HepG2 (cell line): Measurements from ENCODE around the gene CACTIN. TPM values are rescaled to one million over a fixed set of nuclear protein-coding genes. Genes with fewer than 3 reads are reported as not detected.

Source experiments
- CCAR2 ChIP-seq: fragments of 200-400 bp; formaldehyde crosslinking; optimal IDR thresholded peaks from 2 replicates; pipeline ENCODE3; 2018; ENCODE audit warnings: low read depth, mild to moderate bottlenecking, low read length, moderate library complexity
- CEBPG ChIP-seq: IDR thresholded peaks from 2 replicates; pipeline ENCODE4 v1.6.1; 2016
- CREM ChIP-seq, 2 experiments: sonication (generic) in 1 of 2; formaldehyde crosslinking in 1 of 2; IDR thresholded peaks; 2 replicates each; pipeline versions ENCODE4 v1.4.0 to v1.6.1; 2016 to 2020; ENCODE audit warnings: antibody characterized with exemption in 1 of 2, mild to moderate bottlenecking in 1 of 2, missing genetic modification reagents in 1 of 2
- HNRNPH1 ChIP-seq: fragments of 200-400 bp; formaldehyde crosslinking; optimal IDR thresholded peaks from 2 replicates; pipeline ENCODE3; 2017; ENCODE audit warnings: mild to moderate bottlenecking, low read depth, low read length
- IRX3 ChIP-seq: sonication (generic); formaldehyde crosslinking; IDR thresholded peaks from 2 replicates; pipeline ENCODE4 v1.8.1; 2023; ENCODE audit warnings: mild to moderate bottlenecking, low read depth, missing genetic modification reagents, borderline replicate concordance
- ISX ChIP-seq: sonication (generic); formaldehyde crosslinking; conservative IDR thresholded peaks from 2 replicates; pipeline ENCODE4 v1.5.0; 2020; ENCODE audit warnings: missing genetic modification reagents
- KDM6A ChIP-seq: IDR thresholded peaks from 2 replicates; pipeline ENCODE4 v1.6.1; 2016; ENCODE audit warnings: low read depth
- MZF1 ChIP-seq: sonication (generic); formaldehyde crosslinking; IDR thresholded peaks from 2 replicates; pipeline ENCODE4 v1.8.1; 2023; ENCODE audit warnings: mild to moderate bottlenecking, missing genetic modification reagents, borderline replicate concordance
- NONO ChIP-seq, 2 experiments: fragments of 450-650 bp in 1 of 2; sonication (generic) in 1 of 2; formaldehyde crosslinking in 1 of 2; IDR thresholded peaks in 1 of 2; conservative IDR thresholded peaks in 1 of 2; 2 replicates each; pipeline versions ENCODE4 v1.6.1 to v1.8.0; 2017 to 2022; ENCODE audit warnings: mild to moderate bottlenecking in 1 of 2, missing genetic modification reagents in 1 of 2, moderate library complexity in 1 of 2
- SP2 ChIP-seq: sonication (generic); formaldehyde crosslinking; IDR thresholded peaks from 2 replicates; pipeline ENCODE4 v1.5.1; 2020; ENCODE audit warnings: mild to moderate bottlenecking, missing genetic modification reagents
- ZBED4 ChIP-seq: sonication (generic); formaldehyde crosslinking; IDR thresholded peaks from 2 replicates; pipeline ENCODE4 v1.4.0; 2020; ENCODE audit warnings: missing genetic modification reagents, borderline replicate concordance
- ZMAT3 ChIP-seq: sonication (generic); formaldehyde crosslinking; conservative IDR thresholded peaks from 2 replicates; pipeline ENCODE4 v1.7.0; 2021; ENCODE audit warnings: missing genetic modification reagents
- ZNF180 ChIP-seq: sonication (generic); formaldehyde crosslinking; IDR thresholded peaks from 2 replicates; pipeline ENCODE4 v1.4.0; 2020; ENCODE audit warnings: low read depth, missing genetic modification reagents, borderline replicate concordance
- ZNF432 ChIP-seq: sonication (generic); formaldehyde crosslinking; IDR thresholded peaks from 2 replicates; pipeline ENCODE4 v1.5.0; 2020; ENCODE audit warnings: missing genetic modification reagents, mild to moderate bottlenecking, borderline replicate concordance
- ZNF550 ChIP-seq: sonication (generic); formaldehyde crosslinking; IDR thresholded peaks from 2 replicates; pipeline ENCODE4 v1.4.0; 2020; ENCODE audit warnings: mild to moderate bottlenecking, missing genetic modification reagents, borderline replicate concordance
- ZNF562 ChIP-seq: sonication (generic); formaldehyde crosslinking; IDR thresholded peaks from 2 replicates; pipeline ENCODE4 v1.8.0; 2022; ENCODE audit warnings: missing genetic modification reagents, borderline replicate concordance
- ZNF567 ChIP-seq: sonication (generic); formaldehyde crosslinking; IDR thresholded peaks from 2 replicates; pipeline ENCODE4 v1.8.1; 2023; ENCODE audit warnings: mild to moderate bottlenecking, missing genetic modification reagents, borderline replicate concordance
- ZNF616 ChIP-seq: sonication (generic); formaldehyde crosslinking; IDR thresholded peaks from 2 replicates; pipeline ENCODE4 v1.5.0; 2020; ENCODE audit warnings: low read depth, mild to moderate bottlenecking, missing genetic modification reagents
- ZNF652 ChIP-seq: IDR thresholded peaks from 2 replicates; pipeline ENCODE4 v1.6.1; 2016; ENCODE audit warnings: low read depth, borderline replicate concordance
- ZNF777 ChIP-seq: sonication (generic); formaldehyde crosslinking; IDR thresholded peaks from 2 replicates; pipeline ENCODE4 v1.4.0; 2020; ENCODE audit warnings: missing genetic modification reagents
- polyA plus RNA-seq, 8 experiments: library from polyadenylated mRNA; depleted of rRNA in 3 of 8; stranded (reverse) in 7 of 8; unstranded in 1 of 8; fragments of >200 nt; fragmentation: Illumina TruSeq in 4 of 8; extraction: Trizol in 4 of 8; gene quantifications; 2 replicates each; pipeline versions ENCODE4 v1.2.1 to v1.2.3, GENCODE V29; 2011 to 2016; ENCODE audit warnings: low read depth in 4 of 8, missing spikeins in 1 of 8, mixed read lengths in 1 of 8; ENCODE audit not compliant: insufficient read depth in 1 of 8
- total RNA-seq, 5 experiments: library from RNA; depleted of rRNA; stranded (reverse); fragments of >200 nt; fragmentation: Illumina TruSeq; extraction: Trizol; gene quantifications; 2 replicates each; pipeline ENCODE4 v1.2.3, GENCODE V29; 2016; ENCODE audit warnings: low read depth in 1 of 5
- TF ChIP-seq, protein P1 (sequence below): IDR thresholded peaks from 2 replicates; pipeline ENCODE4 v1.6.1; 2016; ENCODE audit warnings: mild to moderate bottlenecking
- TF ChIP-seq, protein P2 (sequence below): sonication (generic); formaldehyde crosslinking; IDR thresholded peaks from 2 replicates; pipeline ENCODE4 v1.8.1; 2023; ENCODE audit warnings: mild to moderate bottlenecking, missing genetic modification reagents

CACTIN gene
- total and polyA plus RNA-seq, 2 of the 13 experiments (the other 11 are each of a cell fraction or from before 2014, with no cell fraction given): 10.0 to 16.6 TPM

DNA sequence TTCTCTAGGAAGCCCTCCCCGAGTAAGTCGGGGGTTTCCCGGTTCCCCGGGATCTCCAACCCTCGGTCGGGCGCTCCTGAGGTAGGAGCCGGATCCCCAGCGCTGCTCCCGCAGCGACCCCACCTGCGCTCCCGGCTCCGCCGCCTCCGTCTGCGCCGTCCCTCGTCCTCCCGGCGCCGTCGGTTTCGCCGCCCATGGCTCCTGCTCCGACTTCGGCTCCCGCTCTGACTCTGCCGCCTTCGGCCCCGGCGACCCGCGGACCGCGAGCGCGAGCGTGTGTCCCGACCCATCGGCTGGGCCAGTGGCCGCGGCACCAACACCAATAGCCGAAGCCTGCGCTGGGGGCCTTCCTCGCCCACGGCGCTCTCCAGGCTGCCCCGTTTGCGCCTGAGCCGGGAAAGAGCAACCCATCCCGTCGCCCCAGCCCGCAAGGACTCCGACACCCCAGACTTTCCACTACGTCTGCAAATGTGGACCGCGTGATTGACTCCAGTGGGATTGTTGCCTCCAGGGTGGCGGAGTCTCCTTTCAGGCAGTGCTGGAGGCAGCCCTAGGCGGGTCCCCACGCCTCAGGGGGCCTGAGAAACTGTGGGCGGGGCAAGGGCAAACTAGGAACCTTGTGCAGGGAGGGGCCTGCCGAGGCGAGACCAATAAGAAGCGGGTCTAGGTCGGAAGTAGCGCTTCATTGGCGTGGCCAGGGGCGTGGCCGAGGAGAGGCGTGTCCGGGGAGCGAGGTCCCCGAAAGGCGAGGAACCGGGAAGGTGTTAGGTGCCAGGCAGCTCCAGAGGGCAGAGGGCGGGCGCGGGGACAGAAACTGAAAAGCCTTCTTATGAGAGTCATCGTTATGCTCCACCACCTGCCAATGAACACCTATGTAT is at the start of gene CACTIN (continued):
- TF ChIP-seq ZBED4 (CRISPR knock-in tag) (peak; percentile 72; the same call in 1 of the 2 replicates), MZF1 (CRISPR knock-in tag) (no peak), CEBPG (CRISPR knock-in tag) (no peak), ZNF616 (CRISPR knock-in tag) (no peak), ZNF432 (no peak), HNRNPH1 (no peak), ZMAT3 (CRISPR knock-in tag) (no peak), ZNF180 (CRISPR knock-in tag) (no peak), ZNF777 (no peak), ISX (no peak), NONO (IDR thresholded peaks at IDR 0.05) (no peak), NONO (CRISPR knock-in tag; conservative IDR thresholded peaks at IDR 0.05) (peak; percentile 94), ZNF652 (CRISPR knock-in tag) (no peak), ZNF550 (CRISPR knock-in tag) (no peak; the same call in 1 of the 2 replicates), CCAR2 (no peak), KDM6A (no peak), CREM (IDR thresholded peaks at IDR 0.05) (peak; percentile 87), CREM (CRISPR knock-in tag; IDR thresholded peaks at IDR 0.05) (no peak), SP2 (CRISPR knock-in tag) (peak; percentile 75), ZNF562 (no peak), ZNF567 (no peak), IRX3 (no peak; the same call in 1 of the 2 replicates)
- TF ChIP-seq, protein P1, sequence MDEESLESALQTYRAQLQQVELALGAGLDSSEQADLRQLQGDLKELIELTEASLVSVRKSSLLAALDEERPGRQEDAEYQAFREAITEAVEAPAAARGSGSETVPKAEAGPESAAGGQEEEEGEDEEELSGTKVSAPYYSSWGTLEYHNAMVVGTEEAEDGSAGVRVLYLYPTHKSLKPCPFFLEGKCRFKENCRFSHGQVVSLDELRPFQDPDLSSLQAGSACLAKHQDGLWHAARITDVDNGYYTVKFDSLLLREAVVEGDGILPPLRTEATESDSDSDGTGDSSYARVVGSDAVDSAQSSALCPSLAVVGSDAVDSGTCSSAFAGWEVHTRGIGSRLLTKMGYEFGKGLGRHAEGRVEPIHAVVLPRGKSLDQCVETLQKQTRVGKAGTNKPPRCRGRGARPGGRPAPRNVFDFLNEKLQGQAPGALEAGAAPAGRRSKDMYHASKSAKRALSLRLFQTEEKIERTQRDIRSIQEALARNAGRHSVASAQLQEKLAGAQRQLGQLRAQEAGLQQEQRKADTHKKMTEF (CRISPR knock-in tag): peak; percentile 96
- TF ChIP-seq, protein P2, sequence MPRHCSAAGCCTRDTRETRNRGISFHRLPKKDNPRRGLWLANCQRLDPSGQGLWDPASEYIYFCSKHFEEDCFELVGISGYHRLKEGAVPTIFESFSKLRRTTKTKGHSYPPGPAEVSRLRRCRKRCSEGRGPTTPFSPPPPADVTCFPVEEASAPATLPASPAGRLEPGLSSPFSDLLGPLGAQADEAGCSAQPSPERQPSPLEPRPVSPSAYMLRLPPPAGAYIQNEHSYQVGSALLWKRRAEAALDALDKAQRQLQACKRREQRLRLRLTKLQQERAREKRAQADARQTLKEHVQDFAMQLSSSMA (CRISPR knock-in tag): no peak
